ENCODE results near the gene MYL3.

MYL3 gene

DNA sequence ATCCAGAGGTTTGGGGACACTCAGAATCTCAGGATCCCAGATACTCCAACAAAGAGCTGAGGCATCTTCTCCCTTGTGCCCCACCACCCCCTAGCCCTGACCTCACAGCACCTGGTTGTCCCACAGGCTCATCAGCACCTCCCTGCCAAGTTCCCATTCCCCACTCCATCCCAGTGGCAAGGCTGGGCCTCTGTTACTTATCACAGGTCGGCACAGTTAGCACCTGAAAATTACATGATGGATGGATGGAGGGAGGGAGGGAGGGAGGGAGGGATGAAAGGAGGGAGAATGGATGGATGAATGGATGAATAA lies 12.8 kb downstream of the MYL3 start:
- no peak for DNase-seq (ENCODE audit: low spot score)

DNA sequence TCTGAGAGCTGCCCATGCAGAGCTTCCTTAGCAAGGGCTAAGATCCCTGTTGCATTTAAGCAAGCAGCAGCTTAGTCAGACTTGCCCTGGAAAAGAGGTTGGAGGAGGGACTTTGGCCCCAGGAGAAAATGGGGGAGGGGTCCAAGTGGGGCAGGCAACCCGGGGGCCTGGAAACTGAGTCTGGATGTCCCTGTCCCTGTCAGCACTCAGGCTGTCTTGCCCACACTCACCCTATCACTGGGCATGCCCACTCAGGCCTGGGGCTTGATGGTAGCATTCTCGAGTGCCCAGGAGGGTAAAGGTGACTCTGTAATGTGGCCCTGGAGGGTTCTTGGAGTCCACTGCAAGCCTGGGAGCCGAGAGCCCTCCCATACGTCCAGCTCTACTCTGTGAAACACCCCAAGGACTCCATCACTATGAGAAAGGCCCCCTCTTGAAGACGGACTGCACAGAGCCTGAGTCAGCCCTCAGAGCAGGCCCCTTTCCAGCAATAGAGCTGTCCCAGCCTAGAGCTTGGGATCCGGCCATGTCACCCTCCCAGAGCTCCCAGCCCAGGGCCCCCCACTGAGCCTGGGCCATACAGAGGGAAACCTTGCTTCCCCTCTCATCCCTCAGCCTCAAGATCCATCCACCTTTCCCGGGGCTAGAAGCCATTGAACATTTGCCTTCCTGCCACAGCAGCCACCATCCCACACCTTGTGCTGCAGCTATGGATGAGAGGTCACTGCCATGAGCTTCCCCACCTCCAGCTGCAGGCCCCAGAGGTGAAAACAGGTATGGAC lies 13.4 kb downstream of the MYL3 start:
- DNase-seq (ENCODE audit: low spot score) = no peak

DNA sequence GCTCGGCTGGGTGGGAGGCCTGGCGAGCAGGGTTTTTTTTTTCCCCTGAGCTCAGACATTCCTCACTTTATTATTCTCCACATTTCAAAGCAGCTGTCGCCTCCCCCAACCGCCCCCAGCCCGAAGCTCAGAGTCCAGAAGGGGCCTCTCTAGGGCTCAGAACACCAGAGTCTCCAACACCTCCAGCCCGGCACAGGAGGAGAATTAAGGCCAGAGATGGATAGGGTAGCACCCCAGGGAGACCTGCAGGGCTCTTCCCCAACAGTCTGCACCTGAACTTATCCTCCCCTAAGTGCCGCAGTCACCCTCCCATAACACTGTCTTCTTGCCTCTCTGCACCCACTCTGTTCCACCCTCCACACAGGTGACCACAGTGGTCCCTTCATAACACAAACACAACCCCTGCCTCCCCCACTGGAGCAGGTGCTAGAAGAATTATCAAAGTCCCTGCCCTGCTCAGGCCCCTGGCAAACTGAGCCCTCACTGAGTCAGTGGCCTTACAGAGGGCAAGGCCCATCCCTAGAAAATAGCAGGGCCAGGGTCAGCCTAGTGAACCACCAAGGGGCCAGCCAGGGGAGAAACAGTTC lies 14.1 kb downstream of the MYL3 start:
- no peak for DNase-seq (ENCODE audit: low spot score)

DNA sequence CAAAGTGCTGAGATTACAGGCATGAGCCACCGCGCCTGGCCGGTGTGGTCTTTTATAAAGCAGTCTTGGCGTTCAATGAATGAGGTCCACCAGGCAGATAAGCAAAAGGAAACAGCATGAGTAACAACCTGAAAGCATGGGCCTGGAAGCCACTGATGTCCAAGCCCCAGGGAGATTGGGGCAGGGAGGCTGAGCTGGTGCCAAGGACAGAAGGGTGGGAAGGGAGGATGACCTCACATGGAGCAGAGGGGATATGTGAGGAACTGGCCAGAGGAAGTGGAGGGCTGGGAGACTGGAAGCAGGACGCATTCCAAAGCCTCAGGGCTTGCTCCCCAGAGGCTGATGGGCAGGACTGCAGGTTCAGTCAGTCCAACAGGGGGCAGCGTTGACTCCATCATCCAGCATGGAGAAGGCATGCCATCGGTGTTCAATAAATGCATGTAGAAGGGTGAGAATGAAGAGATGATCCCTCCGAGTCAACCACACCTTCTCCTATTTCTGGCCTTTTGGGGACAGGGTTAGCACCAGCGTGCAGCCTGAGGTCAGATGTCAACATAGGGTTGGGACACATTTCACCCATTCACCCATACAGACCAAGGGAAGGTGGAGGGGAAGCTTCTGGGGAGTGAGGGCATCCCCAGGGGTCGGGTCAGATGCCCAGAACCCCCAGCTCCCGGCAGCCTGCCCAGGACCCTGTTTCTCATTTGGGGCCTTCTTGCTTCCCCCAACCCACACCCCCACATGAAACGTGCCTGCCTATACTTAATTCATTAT lies 14.8 kb downstream of the MYL3 start:
- DNase-seq (ENCODE audit: low spot score) = peak; percentile 67

DNA sequence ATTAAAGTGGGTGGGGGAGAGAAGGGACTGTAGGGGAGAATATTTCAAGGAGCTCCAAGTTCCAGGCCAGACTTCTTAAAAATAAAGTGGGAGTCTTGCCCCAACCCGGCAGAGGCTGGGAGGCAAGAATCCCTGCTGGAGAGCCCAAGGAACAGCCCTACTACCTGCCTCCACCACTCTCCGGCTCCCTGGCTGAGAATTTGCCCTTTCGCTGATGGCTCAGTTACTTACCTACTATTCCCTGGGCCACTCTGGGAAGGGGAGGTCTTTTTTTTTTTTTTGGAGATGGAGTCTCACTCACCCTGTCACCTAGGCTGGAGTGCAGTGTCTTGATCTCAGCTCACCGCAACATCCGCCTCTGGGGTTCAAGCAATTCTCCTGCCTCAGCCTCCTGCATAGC lies 15.5 kb downstream of the MYL3 start:
- no peak for DNase-seq (ENCODE audit: low spot score)

DNA sequence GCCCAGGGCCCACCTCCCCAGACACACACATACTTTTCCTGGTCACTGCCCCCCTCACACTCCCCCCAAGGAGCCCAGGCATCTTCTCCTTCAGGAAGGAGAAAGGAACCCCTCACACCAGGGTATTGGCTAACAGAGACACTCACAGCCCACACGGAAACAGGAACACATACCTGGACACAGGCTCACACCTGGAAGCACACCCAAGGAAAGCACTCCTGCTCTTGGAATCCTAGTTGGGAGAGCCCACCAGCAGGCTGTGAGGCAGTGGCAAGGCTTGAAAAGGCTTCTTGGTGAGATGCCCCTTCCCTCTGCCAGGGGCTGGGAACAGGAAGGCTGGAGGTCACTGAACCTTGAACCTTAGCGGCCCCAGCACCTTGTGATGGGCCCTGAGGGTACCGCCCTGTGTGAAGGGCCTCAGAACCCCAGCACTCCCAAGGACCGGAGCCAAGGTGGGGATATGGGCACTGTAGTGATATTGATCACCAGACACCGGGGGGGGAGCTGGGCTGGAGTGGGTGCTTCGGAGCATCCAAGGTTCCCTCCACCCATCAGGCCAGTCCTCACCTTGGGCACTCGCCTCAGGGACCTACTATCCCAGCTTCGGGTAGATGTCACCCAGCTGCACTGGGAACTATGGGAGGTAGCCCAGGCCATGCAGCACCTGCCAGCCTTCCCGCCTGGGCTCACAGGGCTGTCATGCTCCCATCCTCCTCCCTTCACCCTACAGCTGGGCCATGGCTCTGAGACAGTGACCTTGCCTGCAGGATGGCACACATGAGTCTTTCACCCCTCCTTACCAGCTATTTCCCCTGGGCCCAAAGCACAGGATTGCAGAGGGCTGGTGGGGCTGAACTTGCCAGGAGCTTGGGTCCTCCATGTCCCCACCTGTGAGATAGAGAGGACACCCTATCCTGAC lies 16.4 kb downstream of the MYL3 start:
- DNase-seq (ENCODE audit: low spot score) = no peak

DNA sequence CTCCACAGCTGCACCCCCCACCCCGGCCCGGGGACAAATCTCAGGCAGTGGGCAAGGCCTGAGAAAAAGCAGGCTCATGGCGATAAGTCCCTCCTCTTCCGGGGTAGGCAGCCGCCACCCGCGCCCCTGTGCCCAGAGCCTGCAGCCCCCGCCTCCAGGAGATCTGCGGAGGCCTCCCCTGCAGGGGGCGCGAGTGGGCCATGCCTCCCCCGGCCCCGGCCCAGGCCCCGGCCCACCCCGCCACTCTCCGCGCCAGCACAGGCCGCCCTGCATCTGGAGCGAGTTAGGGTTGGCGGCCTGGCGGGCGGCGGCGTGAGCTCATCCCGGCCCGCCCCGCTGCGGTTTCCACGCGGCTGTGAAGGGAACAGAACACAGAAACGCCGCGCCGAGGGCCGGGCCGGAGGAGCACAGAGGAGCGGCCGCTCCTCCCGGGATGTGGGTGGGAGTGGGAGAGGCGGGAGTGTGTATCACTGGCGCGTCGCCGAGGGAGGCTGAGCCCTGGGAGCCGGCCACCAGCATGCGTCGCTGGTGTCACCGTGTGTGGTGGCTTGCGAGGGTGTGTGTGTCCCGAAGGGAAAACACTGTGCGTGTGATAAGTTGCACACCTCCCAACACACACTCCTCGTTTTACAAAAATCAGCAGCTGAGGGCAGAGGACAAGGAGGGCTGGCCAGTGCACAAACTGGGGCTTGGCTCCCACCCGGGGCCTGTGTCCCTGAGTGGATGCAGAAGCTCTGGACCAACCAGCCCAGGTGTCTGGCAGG lies 17.2 kb downstream of the MYL3 start:
- DNase-seq (ENCODE audit: low spot score) = peak; percentile 95

DNA sequence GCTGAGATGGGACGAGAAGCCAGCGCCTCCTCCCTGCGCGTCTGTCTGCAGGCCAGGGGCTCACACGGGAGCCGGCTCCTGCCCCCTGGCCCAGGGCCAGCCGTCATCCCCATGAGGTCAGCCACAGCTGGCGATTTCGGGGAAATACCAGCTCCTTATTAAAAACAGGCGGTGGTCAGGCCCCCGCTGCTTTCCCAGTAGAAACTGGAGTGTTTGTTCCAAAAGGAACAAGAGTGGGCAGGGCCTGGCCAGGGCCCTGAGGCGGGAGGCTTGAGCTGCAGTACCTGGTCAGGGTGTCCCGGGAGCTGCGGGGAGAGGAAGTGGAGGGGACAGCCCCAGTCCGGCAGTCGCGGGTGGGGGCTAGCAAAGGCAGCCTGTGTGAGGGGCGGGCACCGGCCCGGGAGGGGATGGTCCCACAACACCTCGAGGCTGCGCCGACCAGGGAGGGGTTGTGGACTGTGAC lies 17.8 kb downstream of the MYL3 start:
- peak; percentile 52 for DNase-seq (ENCODE audit: low spot score)

DNA sequence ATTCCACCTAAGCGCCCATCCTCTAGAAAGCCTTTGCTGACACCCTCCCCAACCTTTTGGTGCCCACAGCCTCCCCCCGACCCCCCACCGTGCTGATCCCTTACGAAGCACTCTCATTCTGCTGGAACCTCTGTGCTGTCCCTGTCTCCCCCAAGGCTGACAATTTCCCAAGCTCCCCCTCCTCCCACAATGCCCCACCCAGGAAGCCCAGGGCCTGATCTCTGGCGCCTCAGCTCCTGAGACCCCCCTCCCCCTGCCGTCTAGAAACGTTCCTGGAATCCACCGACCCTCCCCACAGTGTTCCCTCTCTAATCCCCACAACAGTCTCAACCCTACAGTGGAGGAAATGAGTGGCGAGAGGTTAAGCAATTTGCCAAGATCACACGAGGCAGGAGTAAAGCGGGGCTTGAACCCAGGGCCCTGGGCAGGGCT lies 18.3 kb downstream of the MYL3 start:
- no peak for DNase-seq (ENCODE audit: low spot score)

DNA sequence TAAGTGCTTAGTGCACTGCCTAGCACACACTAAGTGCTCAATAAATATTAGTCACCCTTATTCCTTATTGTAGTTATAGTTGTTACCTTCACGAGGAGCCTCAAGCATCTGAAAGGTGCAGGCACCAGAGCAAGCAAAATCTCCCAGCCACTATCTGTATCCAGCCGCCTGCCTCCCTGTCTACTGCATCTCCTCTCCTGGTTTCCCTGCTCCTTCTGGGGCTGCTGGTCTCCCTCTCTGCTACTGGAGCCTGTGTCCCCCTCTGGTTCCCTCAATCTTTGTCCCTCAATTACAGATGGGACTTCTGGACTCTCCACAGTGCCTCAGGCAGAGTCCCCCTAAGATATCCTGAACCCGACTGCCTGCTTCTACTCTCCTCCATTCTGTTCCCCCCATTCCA lies 18.8 kb downstream of the MYL3 start:
- no peak for DNase-seq (ENCODE audit: low spot score)

DNA sequence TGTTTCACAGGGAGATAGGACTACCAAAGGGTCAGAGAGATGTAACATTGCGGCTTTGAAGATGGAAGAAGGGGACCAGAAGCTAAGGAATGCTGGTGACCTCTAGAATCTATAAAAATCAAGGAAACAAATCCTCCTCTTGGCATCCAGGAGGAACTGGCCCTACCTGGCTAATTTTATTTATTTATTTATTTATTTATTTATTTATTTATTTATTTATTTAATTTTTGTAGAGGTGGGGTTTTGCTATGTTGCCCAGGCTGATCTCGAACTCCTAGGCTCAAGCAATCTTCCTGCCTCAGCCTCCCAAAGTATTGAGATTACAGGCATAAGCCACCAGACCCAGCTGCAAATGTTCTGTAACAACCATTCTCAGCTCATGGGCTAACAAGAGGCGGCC lies 19.7 kb downstream of the MYL3 start:
- no peak for DNase-seq (ENCODE audit: low spot score)

DNA sequence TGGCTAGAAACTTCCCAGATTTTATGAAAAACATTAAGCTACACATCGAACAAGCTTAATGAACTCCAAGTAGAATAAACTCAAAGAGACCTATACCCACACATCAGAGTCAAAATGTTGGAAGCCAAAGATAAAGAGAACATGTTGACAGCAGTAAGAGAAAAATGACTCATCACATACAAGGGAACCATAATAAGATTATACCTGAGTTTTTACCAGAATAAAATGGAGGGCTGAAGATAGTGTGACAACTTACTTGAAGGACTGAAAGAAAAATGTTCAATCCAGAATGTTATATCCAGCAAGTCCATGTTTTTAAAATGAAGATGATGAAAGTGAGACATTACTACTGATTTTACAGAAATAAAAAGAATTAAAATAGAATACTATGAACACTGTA lies 22.8 kb downstream of the MYL3 start:
- no peak for DNase-seq (ENCODE audit: low spot score)

DNA sequence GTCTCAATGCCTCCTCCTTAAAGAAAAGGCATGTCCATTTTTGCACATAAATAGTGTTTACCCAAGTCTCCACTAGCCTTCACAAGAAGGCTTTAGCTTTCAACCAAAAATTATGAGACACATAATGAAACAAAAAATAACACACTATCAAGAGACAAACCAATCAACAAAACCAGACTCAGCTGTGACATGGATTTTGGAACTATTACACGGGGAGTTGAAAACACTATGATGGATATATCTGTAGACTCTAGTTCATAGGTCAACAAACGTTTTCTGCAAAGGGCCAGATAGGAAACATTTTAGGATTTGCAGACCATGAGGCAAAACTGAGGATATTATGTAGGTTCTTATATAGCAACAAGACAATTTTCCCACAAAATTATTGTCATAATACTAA lies 24.9 kb downstream of the MYL3 start:
- DNase-seq (ENCODE audit: low spot score) = no peak

DNA sequence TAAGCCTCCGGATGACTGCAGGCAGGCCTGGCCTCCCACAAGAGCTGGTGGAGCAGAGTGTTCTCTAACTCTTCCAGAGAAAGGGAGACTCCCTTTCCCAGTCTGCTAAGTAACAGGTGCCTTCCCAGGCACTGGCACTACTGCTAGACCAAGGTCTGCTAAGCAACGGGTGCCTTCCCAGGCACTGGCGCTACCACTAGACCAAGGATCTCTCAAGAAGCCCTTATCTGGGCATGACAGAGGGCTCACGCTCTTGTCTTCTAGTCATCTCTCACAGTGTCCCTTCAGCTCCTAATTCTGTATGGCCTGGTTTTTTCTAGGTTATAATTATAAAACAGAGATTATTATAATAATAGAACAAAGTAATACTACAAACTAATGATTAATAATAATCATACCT lies 27.8 kb downstream of the MYL3 start:
- no peak for DNase-seq (ENCODE audit: low spot score)

DNA sequence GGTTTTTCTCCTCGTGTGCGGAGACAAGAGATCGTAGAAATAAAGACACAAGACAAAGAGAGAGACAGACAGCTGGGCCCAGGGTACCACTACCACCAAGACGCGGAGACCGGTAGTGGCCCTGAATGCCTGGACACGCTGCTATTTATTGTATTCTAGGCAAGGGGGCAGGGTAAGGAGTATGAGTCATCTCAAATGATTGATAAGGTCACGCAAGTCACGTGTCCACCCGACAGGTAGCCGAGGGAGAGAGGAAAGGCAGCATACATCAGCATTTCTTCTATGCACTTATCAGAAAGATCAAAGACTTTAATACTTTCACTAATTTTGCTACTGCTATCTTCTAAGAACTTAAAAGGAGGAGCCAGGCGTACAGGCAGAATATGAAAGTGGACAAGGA lies 28.2 kb downstream of the MYL3 start:
- DNase-seq (ENCODE audit: low spot score) = no peak

DNA sequence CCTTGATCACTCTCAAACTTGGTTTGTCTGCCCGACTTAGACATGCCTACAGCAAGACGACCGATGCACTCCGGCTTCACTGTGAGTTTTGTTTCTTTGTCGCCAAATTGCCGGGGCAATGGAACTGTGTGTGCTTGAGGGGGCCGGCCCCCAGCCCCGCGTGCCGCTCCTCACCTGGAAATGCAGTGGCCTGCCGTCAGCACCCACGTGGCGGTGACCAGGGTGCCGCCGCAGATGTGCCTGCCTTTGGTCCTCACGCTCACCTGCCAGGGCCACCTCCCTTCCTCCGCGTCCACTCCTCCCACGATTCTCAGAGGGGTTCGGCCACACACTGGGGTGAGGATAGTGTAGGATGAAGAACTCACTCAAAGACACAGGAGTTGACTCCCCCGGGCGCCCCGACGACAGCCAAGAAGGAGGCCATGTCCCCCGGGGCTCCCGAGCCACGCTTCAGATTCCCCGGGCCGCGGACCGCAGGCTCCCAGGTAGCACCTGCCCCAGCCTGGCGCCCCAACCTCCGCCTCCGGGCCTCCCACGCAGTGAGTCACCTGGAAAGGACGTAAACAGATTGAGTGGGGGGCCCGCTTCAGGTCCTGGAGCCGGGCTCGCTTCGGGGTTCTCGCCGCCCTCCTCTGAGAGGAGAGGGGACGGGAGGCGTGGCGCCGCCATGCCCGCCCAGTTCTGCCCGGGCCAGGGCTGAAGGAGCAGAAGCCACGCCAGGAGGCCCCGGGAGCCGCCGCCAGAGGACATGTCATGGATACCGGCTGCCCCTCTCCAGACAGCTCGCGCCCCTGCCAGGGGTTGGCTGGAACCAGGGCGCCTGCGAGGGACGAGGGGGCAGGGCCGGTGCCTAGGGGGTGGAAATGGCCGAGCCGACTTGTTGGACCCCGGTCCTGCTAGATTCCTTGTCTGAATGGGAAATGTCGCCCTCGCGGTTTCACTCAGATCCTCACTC lies 29.6 kb downstream of the MYL3 start:
- DNase-seq (ENCODE audit: low spot score) = no peak

DNA sequence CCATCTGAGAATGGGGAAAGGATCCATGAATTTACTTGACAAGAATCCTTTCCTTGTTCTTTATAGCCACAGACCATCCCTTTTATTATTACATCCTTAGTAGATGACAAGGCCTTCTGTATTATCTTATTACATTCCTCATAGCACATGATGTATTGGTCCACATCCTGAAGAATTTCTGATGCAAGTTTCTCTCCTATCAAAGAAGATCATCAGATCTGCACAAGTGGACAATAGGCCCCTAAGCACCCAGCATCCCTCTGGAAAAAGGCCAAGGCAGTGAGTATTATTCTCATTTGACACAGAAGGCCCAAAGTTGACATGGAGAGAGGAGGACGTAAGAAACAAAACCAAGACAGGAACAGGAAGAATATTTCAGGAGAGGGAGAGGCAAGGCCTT lies 31.4 kb downstream of the MYL3 start:
- DNase-seq (ENCODE audit: low spot score) = no peak

DNA sequence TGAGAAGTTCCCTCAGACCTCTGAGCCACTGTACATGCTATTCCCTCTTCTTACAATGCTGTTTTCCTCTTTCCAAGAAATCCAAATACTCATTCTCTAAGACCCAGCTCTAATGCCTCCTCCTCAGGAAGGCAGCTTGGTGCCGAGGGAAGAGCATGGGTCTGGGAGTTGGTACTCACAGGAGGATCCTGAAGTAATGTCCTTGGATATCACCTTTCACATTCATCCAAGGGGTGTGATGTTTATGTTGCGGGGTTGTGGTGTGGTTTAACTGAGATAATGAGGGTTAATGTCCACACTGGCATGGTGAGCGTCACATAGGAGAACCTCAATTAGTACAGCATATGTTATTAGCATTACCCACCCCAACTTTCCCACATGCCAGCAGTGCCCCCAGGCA lies 31.9 kb downstream of the MYL3 start:
- DNase-seq (ENCODE audit: low spot score) = no peak

DNA sequence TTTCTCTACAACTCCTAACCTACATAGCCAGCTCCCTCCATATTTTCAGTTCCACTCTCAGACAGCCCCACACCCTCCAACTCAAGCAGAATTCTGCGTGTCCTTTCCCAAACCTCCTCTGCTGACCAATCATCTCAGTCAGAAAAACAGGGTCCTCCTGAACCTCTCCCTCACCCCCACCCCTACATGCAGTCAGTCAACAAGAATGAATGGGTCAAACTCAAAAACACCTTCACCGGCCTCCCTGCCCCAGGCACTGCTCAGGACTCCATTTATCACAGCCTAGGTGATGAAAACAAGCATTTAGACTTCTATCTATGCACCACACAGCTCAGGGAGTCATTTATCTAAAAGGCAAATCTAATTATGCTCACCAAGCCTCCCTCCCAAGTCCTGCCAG lies 32.4 kb downstream of the MYL3 start:
- no peak for DNase-seq (ENCODE audit: low spot score)

DNA sequence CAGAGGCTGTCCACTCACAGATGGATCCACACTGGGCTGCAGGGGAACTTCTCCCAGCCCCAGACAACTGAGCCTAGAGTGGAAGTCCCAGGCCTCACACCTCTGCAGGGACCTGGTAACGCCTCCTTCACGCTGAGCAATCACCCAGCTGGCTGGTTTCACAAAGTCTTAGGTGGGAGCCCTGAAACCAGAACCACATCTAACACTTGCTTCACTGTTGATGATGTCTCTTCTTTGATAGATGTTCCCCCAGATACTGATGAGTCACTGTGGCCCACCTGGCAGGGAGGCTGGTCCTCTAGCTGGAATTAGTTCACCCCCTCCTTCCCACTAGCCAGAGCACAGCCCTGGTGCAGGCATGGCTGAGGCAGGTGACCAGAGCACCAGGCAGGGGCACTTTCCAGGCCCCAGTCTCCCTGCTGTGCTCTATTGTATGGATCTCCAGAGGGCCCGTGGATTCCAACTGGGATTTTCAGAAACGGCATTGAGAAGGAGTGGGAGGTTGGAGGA lies 33.5 kb downstream of the MYL3 start:
- no peak for DNase-seq (ENCODE audit: low spot score)

All from HuH-7 (cell line).